Upper lobe of left lung (tissue), 4 donors: Measurements from ENCODE around the gene MRPL51.

Source experiments
- EP300 ChIP-seq, 4 donors: sonication (generic); formaldehyde crosslinking; IDR thresholded peaks; one replicate each; pipeline ENCODE4 v1.5.1; 2017; ENCODE audit warnings: antibody characterized with exemption in 4 of 4, control low read depth in 2 of 4
- POLR2A ChIP-seq, 4 donors: fragments of 450-650 bp; IDR thresholded peaks; one replicate each; pipeline ENCODE4 v1.5.1; 2016 to 2017; ENCODE audit warnings: antibody characterized with exemption in 4 of 4, mild to moderate bottlenecking in 2 of 4
- TF ChIP-seq, protein P1 (sequence below), 6 experiments: fragments of 450-650 bp in 4 of 6; fragments of 200-600 bp in 2 of 6; sonication (generic) in 2 of 6; IDR thresholded peaks; one replicate each; pipeline ENCODE4 v1.5.1; 2016 to 2019; ENCODE audit warnings: antibody characterized with exemption in 6 of 6

DNA sequence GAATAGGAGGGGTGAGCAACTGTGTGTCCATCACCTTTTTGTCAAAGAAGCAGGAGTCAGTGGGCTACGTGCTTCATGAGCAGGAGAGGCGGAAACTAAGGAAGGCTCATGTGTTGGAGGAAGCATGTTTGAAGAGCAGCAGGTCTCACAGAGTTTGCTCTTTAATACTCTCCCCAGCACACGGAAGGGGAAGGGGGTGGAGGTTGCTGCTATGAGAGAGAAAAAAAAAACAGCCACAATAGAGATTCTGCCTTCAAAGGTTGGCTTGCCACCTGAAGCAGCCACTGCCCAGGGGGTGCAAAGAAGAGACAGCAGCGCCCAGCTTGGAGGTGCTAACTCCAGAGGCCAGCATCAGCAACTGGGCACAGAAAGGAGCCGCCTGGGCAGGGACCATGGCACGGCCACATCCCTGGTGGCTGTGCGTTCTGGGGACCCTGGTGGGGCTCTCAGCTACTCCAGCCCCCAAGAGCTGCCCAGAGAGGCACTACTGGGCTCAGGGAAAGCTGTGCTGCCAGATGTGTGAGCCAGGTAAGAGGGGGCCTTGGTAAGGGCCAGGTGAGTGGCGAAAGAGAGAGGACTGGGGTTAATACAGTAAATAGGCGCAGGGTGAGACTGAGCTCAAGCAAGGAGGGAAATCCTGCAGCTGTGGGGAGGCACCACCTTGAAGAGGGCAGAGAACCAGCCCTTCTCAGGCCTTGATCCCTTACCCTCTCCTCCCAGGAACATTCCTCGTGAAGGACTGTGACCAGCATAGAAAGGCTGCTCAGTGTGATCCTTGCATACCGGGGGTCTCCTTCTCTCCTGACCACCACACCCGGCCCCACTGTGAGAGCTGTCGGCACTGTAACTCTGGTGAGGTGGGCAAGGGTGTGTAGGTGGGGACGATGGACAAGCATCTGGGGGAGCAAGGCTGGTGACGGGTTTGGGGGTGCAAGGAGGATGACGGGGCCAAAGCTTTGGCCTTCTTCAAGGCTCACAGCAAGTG is 48.1 kb downstream of the MRPL51 start, which contains the start of gene CD27:
- TF ChIP-seq, protein P1, sequence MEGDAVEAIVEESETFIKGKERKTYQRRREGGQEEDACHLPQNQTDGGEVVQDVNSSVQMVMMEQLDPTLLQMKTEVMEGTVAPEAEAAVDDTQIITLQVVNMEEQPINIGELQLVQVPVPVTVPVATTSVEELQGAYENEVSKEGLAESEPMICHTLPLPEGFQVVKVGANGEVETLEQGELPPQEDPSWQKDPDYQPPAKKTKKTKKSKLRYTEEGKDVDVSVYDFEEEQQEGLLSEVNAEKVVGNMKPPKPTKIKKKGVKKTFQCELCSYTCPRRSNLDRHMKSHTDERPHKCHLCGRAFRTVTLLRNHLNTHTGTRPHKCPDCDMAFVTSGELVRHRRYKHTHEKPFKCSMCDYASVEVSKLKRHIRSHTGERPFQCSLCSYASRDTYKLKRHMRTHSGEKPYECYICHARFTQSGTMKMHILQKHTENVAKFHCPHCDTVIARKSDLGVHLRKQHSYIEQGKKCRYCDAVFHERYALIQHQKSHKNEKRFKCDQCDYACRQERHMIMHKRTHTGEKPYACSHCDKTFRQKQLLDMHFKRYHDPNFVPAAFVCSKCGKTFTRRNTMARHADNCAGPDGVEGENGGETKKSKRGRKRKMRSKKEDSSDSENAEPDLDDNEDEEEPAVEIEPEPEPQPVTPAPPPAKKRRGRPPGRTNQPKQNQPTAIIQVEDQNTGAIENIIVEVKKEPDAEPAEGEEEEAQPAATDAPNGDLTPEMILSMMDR (IDR thresholded peaks at IDR 0.05) = no peak
- no peak for TF ChIP-seq POLR2A (IDR thresholded peaks at IDR 0.05)
- no peak for TF ChIP-seq EP300 (IDR thresholded peaks at IDR 0.05)
